Measurements from ENCODE around the gene IARS2.

Gene IARS2

GRCh38 chr1:220182111-220182510 lies 88.2 kb downstream of the IARS2 start:
- no peak for DNase-seq (ENCODE audit: extremely low read depth, low read depth)
- TF ChIP-seq CTCF (IDR thresholded peaks at IDR 0.05; ENCODE audit: low read depth, low read length) = no peak

GRCh38 chr1:220182656-220183055 lies 88.7 kb downstream of the IARS2 start:
- no peak for DNase-seq (ENCODE audit: extremely low read depth, low read depth)

DNA sequence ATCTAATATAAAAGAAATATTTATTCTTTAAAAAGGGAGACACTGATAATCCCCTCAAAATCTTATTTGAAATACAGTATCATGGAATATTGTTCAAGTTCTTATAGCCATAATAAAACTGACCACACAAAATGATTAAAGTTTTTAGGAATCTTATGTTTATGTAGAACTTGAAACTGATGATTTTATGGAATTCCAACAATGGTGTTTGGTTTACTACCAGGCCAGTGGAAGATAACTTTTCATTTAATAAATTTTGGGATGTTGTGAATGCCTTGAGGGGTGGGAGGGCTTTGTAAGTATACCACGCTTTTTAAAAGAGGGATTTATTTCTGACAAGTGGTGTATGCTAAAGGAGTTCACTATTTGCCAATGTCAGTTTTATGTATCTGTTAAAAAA lies 90.6 kb downstream of the IARS2 start:
- no peak for DNase-seq (ENCODE audit: extremely low read depth, low read depth)
- no peak for TF ChIP-seq CTCF (IDR thresholded peaks at IDR 0.05; ENCODE audit: low read depth, low read length)

More at GRCh38 chr1:220182656-220183055, 88.7 kb downstream of the IARS2 start:
- no peak for TF ChIP-seq CTCF (IDR thresholded peaks at IDR 0.05; ENCODE audit: low read depth, low read length)

- no peak for DNase-seq (ENCODE audit: extremely low read depth, low read depth)
- no peak for TF ChIP-seq CTCF (IDR thresholded peaks at IDR 0.05; ENCODE audit: low read depth, low read length)
These were observed 92.8 kb downstream of the IARS2 start for GRCh38 chr1:220186752-220187151.

GRCh38 chr1:220188538-220188937 lies 94.6 kb downstream of the IARS2 start:
- DNase-seq (ENCODE audit: extremely low read depth, low read depth) = no peak
- no peak for TF ChIP-seq CTCF (IDR thresholded peaks at IDR 0.05; ENCODE audit: low read depth, low read length)

- peak; percentile 47 for TF ChIP-seq CTCF (IDR thresholded peaks at IDR 0.05; ENCODE audit: low read depth, low read length)
- peak; percentile 3 for DNase-seq (ENCODE audit: extremely low read depth, low read depth)
These were observed 95.9 kb downstream of the IARS2 start for GRCh38 chr1:220189750-220190347.

DNA sequence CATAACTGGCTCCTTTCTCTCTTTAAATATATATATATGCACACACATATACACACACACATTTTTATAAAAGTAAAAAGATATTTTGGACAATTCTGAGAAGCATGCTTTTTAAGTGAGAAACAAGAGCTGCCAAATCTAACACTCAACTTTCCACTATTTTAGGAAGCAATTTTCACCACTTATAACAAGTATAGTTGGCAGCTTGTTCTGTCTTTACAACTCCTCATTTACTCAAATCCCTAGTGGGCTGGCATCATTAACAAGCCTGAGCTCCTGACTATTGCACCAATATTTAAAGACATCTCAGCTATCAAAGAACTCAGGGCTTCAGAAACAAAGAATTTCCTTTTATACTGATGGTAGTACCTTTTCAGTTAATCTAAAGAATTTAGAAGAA lies 101.8 kb downstream of the IARS2 start:
- TF ChIP-seq CTCF (IDR thresholded peaks at IDR 0.05; ENCODE audit: low read depth, low read length) = no peak

More for the DNA sequence above, 101.8 kb downstream of the IARS2 start:
- no peak for DNase-seq (ENCODE audit: extremely low read depth, low read depth)

Measured in AG09319 (cell line).